Mesenchymal stem cell (in vitro differentiated cells and primary cell): Measurements from ENCODE around the gene CAMKMT.

ENCODE experiments used
- DNase-seq: peaks from one replicate; pipeline ENCODE4 v3.0.0-alpha.2; 2013
- H2AFZ ChIP-seq: one replicate; pipeline ENCODE4 v1.6.1; 2013; ENCODE audit warnings: low read depth, mild to moderate bottlenecking, control low read depth, inconsistent platforms, low read length, moderate library complexity
- H2AK5ac ChIP-seq: 2 replicates; pipeline ENCODE4 v1.6.1; 2013; ENCODE audit warnings: low read length, moderate library complexity, mild to moderate bottlenecking, inconsistent platforms; ENCODE audit not compliant: severe bottlenecking
- H2BK120ac ChIP-seq: one replicate; pipeline ENCODE4 v1.6.1; 2013; ENCODE audit warnings: low read depth, mild to moderate bottlenecking, inconsistent platforms, low read length, moderate library complexity
- H2BK12ac ChIP-seq, 2 experiments: one replicate each; pipeline ENCODE4 v1.6.1; 2013; ENCODE audit warnings: inconsistent platforms in 2 of 2, low read length in 2 of 2, mild to moderate bottlenecking in 2 of 2, moderate library complexity in 2 of 2, control low read depth in 1 of 2
- H2BK15ac ChIP-seq: one replicate; pipeline ENCODE4 v1.6.1; 2013; ENCODE audit warnings: mild to moderate bottlenecking, low read depth, inconsistent platforms; ENCODE audit not compliant: poor library complexity, severe bottlenecking
- H2BK5ac ChIP-seq: 2 replicates; pipeline ENCODE4 v1.6.1; 2013; ENCODE audit warnings: low read depth, mild to moderate bottlenecking, low read length, control low read depth, inconsistent platforms; ENCODE audit not compliant: poor library complexity, severe bottlenecking
- H3K14ac ChIP-seq, 2 experiments: one replicate each; pipeline ENCODE4 v1.6.1; 2013; ENCODE audit warnings: inconsistent platforms in 2 of 2, low read length in 2 of 2, control low read depth in 1 of 2, mild to moderate bottlenecking in 1 of 2, moderate library complexity in 1 of 2
- H3K18ac ChIP-seq, 2 experiments: one replicate each; pipeline ENCODE4 v1.6.1; 2013; ENCODE audit warnings: inconsistent platforms in 2 of 2, low read length in 2 of 2, control low read depth in 1 of 2, low read depth in 1 of 2, mild to moderate bottlenecking in 1 of 2
- H3K23ac ChIP-seq, 2 experiments: one replicate each; pipeline ENCODE4 v1.6.1; 2013; ENCODE audit warnings: inconsistent platforms in 2 of 2, low read length in 2 of 2, mild to moderate bottlenecking in 2 of 2, moderate library complexity in 2 of 2, control low read depth in 1 of 2
- H3K27ac ChIP-seq: 2 replicates; pipeline ENCODE4 v1.5.1; 2013; ENCODE audit warnings: mild to moderate bottlenecking, moderate library complexity, low read length, control low read depth, inconsistent platforms; ENCODE audit not compliant: poor library complexity, severe bottlenecking
- H3K27me3 ChIP-seq, 2 experiments: 2 replicates each; pipeline versions ENCODE4 v1.6.1 to v1.7.0; 2013; ENCODE audit warnings: low read length in 2 of 2, mild to moderate bottlenecking in 2 of 2, moderate library complexity in 2 of 2, control low read depth in 1 of 2, inconsistent platforms in 1 of 2; ENCODE audit not compliant: control insufficient read depth in 1 of 2, insufficient read depth in 1 of 2
- H3K36me3 ChIP-seq, 2 experiments: 2 replicates each; pipeline versions ENCODE4 v1.6.1 to v1.7.0; 2013; ENCODE audit warnings: low read length in 2 of 2, control low read depth in 1 of 2, inconsistent platforms in 1 of 2, low read depth in 1 of 2, mild to moderate bottlenecking in 1 of 2; ENCODE audit not compliant: insufficient read depth in 2 of 2, control insufficient read depth in 1 of 2
- H3K4ac ChIP-seq, 2 experiments: one replicate each; pipeline ENCODE4 v1.6.1; 2013; ENCODE audit warnings: inconsistent platforms in 2 of 2, low read length in 2 of 2, mild to moderate bottlenecking in 2 of 2, moderate library complexity in 2 of 2, control low read depth in 1 of 2, low read depth in 1 of 2
- H3K4me1 ChIP-seq: 2 replicates; pipeline ENCODE4 v1.6.1; 2013; ENCODE audit warnings: low read depth, low read length, control low read depth; ENCODE audit not compliant: control insufficient read depth, insufficient read depth
- H3K4me2 ChIP-seq: 2 replicates; pipeline ENCODE4 v1.6.1; 2013; ENCODE audit warnings: low read length, mild to moderate bottlenecking, inconsistent platforms; ENCODE audit not compliant: poor library complexity, severe bottlenecking
- H3K4me3 ChIP-seq, 2 experiments: 2 replicates each; pipeline versions ENCODE4 v1.5.1 to v1.7.0; 2013; ENCODE audit warnings: low read length in 2 of 2, mild to moderate bottlenecking in 2 of 2, control low read depth in 1 of 2, low read depth in 1 of 2; ENCODE audit not compliant: insufficient read depth in 1 of 2
- H3K79me1 ChIP-seq: replicated peaks from 2 replicates; pipeline ENCODE4 v1.6.1; 2013; ENCODE audit warnings: mild to moderate bottlenecking, control low read depth, low read length, inconsistent platforms; ENCODE audit not compliant: poor library complexity, severe bottlenecking
- H3K9ac ChIP-seq: 2 replicates; pipeline ENCODE4 v1.7.0; 2013; ENCODE audit warnings: mild to moderate bottlenecking, low read length, moderate library complexity
- H3K9me3 ChIP-seq: 2 replicates; pipeline ENCODE4 v1.7.0; 2013; ENCODE audit warnings: mild to moderate bottlenecking, low read length; ENCODE audit not compliant: control insufficient read depth
- H4K8ac ChIP-seq: one replicate; pipeline ENCODE4 v1.6.1; 2013; ENCODE audit warnings: inconsistent platforms, mild to moderate bottlenecking, low read length, moderate library complexity
- H4K91ac ChIP-seq: one replicate; pipeline ENCODE4 v1.6.1; 2013; ENCODE audit warnings: mild to moderate bottlenecking, low read length, inconsistent platforms
- whole genome bisulfite sequencing: methylation state at CpG from one replicate; pipeline ENCODE4 v1.1.7; 2013; ENCODE audit warnings: mixed read lengths; 5-methylcytosine and 5-hydroxymethylcytosine counted together

Gene CAMKMT

DNA sequence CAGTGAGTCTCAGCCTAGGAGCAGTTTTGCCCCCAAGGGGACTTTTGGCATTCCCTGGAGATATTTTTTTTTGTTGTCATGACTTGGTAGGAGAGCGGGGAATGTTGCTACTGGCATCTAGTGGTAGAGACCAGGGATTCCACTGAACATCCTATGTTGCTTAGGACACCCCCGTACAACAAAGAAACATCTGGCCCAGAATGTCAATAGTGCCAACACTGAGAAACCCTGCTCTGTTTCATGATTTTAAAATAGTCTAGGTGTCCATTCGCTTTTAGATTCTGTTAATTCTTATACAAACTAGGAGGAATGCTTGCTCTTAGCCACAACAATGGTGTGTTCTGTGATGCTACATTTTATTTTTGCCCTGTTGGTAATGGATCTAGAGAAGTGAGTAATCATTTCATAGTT, 353.9 kb downstream of the CAMKMT start:
- no peaks in the 10 kb centered on the region for H3K9me3 ChIP-seq
- no peak overlapping the region for H4K8ac ChIP-seq
- no peak overlapping the region for H2BK5ac ChIP-seq
- no peak overlapping the region for H3K4ac ChIP-seq
- no peak overlapping the region for H2BK12ac ChIP-seq
- no peak overlapping the region for H3K18ac ChIP-seq
- no peak overlapping the region for H3K27ac ChIP-seq
- H2AK5ac ChIP-seq, result no peak overlapping the region
- no peak overlapping the region for H3K4me2 ChIP-seq
- peak overlapping the region; percentile 72 for H3K9ac ChIP-seq
- H2BK120ac ChIP-seq, result no peak overlapping the region
- H3K36me3 ChIP-seq, result no peaks in the 10 kb centered on the region
- 78% methylated on average over 1 of the region's 3 CpGs for WGBS
- H3K4me3 ChIP-seq, result no peak overlapping the region
- DNase-seq, result peak; percentile 43
- H3K14ac ChIP-seq, result no peak overlapping the region
- H3K79me1 ChIP-seq, result no peaks in the 10 kb centered on the region
- H4K91ac ChIP-seq, result no peak overlapping the region
- H3K27me3 ChIP-seq, result no peaks in the 10 kb centered on the region
- no peaks in the 10 kb centered on the region for H3K4me1 ChIP-seq
- H2BK15ac ChIP-seq, result no peak overlapping the region
- H3K23ac ChIP-seq, result no peak overlapping the region
- no peak overlapping the region for H2AFZ ChIP-seq

DNA sequence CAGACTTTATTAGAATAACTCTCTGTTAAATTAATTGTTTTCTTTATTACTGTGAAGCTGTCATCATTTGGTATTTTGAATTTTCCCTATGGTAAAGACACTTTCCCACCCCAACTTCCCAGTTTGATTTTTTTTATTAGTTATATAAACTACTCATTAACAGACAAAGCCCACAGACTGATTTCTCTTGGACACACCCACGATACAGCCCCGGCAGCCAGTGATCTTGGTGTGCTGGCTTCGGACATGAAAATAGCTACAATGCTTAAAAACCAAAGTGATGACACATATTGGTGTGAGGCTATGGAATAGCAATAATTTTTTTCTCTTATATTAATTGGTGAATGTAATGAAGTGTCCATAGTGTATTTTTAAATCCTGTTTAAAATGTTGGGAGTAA, 354.4 kb downstream of the CAMKMT start:
- no peak overlapping the region for H2AK5ac ChIP-seq
- H2BK15ac ChIP-seq, result no peak overlapping the region
- no peaks in the 10 kb centered on the region for H3K27me3 ChIP-seq
- no peak overlapping the region for H2BK5ac ChIP-seq
- no peak overlapping the region for H3K4ac ChIP-seq
- no peak overlapping the region for H3K4me3 ChIP-seq
- 93% methylated on average over 3 of the region's 3 CpGs for WGBS
- DNase-seq, result no peak
- H3K23ac ChIP-seq, result no peak overlapping the region
- no peak overlapping the region for H2AFZ ChIP-seq
- no peaks in the 10 kb centered on the region for H3K36me3 ChIP-seq
- no peaks in the 10 kb centered on the region for H3K4me1 ChIP-seq
- H2BK12ac ChIP-seq, result no peak overlapping the region
- no peaks in the 10 kb centered on the region for H3K9me3 ChIP-seq
- H3K4me2 ChIP-seq, result no peak overlapping the region
- H3K14ac ChIP-seq, result no peak overlapping the region
- H4K8ac ChIP-seq, result no peak overlapping the region
- no peak overlapping the region for H4K91ac ChIP-seq
- H3K79me1 ChIP-seq, result no peaks in the 10 kb centered on the region
- no peak overlapping the region for H2BK120ac ChIP-seq
- H3K27ac ChIP-seq, result no peak overlapping the region
- H3K9ac ChIP-seq, result peak overlapping the region; percentile 72
- no peak overlapping the region for H3K18ac ChIP-seq

DNA sequence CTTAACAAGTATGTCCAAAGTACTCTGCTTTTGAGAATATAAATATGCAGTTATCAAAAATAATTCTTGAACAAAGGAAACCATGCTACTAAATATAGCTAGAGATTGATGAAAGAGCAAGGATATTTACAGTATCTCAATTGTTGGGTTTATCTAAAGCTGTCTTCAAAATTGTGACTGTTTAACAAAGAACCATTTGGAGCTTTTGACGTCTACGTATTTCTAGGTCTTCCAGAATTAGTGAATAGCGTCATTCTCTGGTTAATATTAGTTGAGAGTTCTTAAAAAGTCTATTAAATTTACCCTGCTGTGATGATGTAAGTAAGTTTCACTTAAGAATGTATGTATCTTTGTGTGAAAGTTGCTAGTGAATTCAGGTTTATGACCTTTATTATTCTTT, 356.7 kb downstream of the CAMKMT start:
- no peak overlapping the region for H2BK5ac ChIP-seq
- H3K9ac ChIP-seq, result no peak overlapping the region
- no peaks in the 10 kb centered on the region for H3K9me3 ChIP-seq
- no peak overlapping the region for H2BK15ac ChIP-seq
- H3K23ac ChIP-seq, result no peak overlapping the region
- DNase-seq, result no peak
- H3K4me1 ChIP-seq, result no peaks in the 10 kb centered on the region
- no peak overlapping the region for H2AK5ac ChIP-seq
- no peak overlapping the region for H3K14ac ChIP-seq
- WGBS, result 94% methylated on average over 3 of the region's 3 CpGs
- no peak overlapping the region for H4K91ac ChIP-seq
- H3K4me2 ChIP-seq, result no peak overlapping the region
- H3K27ac ChIP-seq, result no peak overlapping the region
- H3K36me3 ChIP-seq, result no peaks in the 10 kb centered on the region
- no peaks in the 10 kb centered on the region for H3K27me3 ChIP-seq
- no peak overlapping the region for H3K4me3 ChIP-seq
- no peak overlapping the region for H3K4ac ChIP-seq
- H3K79me1 ChIP-seq, result no peaks in the 10 kb centered on the region
- H4K8ac ChIP-seq, result no peak overlapping the region
- H2AFZ ChIP-seq, result no peak overlapping the region
- H2BK120ac ChIP-seq, result no peak overlapping the region
- H3K18ac ChIP-seq, result no peak overlapping the region
- no peak overlapping the region for H2BK12ac ChIP-seq

DNA sequence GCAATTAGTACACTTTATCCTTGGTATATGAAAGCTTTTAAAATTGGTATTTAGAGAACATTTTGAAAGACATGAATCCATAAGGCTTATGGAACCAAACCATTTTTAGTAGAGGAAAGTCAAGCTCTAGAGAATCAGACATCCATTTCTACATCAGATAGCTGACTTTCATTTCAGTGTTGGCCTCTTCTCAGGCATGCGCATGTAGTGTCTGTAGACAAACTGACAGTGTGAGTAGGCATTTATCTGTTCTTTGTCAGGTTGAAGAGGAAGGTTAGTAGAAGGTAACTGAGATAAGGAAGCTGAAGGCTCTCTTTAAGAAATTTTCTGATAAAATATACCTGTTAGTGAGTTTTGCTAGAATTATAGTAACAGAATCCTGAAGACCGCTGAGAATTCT, 357.8 kb downstream of the CAMKMT start:
- Histone ChIP-seq H3K14ac (no peak overlapping the region), H3K4me3 (no peak overlapping the region), H3K9ac (no peak overlapping the region), H3K27ac (no peak overlapping the region), H3K23ac (no peak overlapping the region), H2AK5ac (no peak overlapping the region), H2BK120ac (no peak overlapping the region), H3K4ac (no peak overlapping the region), H2BK12ac (no peak overlapping the region), H4K91ac (no peak overlapping the region), H4K8ac (no peak overlapping the region), H2AFZ (no peak overlapping the region), H3K4me1 (no peaks in the 10 kb centered on the region), H3K79me1 (no peaks in the 10 kb centered on the region), H3K18ac (no peak overlapping the region), H3K4me2 (no peak overlapping the region), H3K9me3 (no peaks in the 10 kb centered on the region), H2BK15ac (no peak overlapping the region), H2BK5ac (no peak overlapping the region), H3K27me3 (no peaks in the 10 kb centered on the region), H3K36me3 (no peaks in the 10 kb centered on the region)
- no peak for DNase-seq
- 90% methylated on average over 1 of the region's 2 CpGs for WGBS
